ENCODE data around the gene SLC25A2. TPM values are rescaled to one million over a fixed set of nuclear protein-coding genes. Genes with fewer than 3 reads are reported as not detected.
A peak's percentile ranks its signal among the peaks of the same experiment; 100 is the strongest.

SLC25A2 gene
- total and polyA plus RNA-seq, 2 of the 13 experiments (the other 11 are each of a cell fraction or from before 2014, with no cell fraction given), result 0.13 TPM; not detected in 1

- ATAC-seq, result peak; percentile 89
- Histone ChIP-seq H3K4me3 (replicated peaks in 1 of 3; ENCODE audit: insufficient read depth in 1 of 3, low read depth in 2 of 3, low read length in 3 of 3) (peak overlapping the region; percentile 32 to 58 (median 54); a peak in 5 of 6 replicates), H3K79me2 (ENCODE audit: insufficient read depth, low read length) (no peaks in the 10 kb centered on the region), H2AFZ (ENCODE audit: low read length) (peak overlapping the region; percentile 91), H3K27me3 (ENCODE audit: control insufficient read depth in 1 of 2, insufficient read depth in 2 of 2, low read length in 2 of 2) (peaks cover 0 to 9% of the 10 kb centered on the region in 2 experiments; a peak in 2 of 5 replicates), H3K4me2 (ENCODE audit: low read depth, low read length) (peak overlapping the region; percentile 71), H3K36me3 (replicated peaks in 1 of 2; ENCODE audit: control insufficient read depth in 1 of 2, insufficient read depth in 2 of 2, low read length in 2 of 2) (no peaks in the 10 kb centered on the region), H4K20me1 (ENCODE audit: insufficient read depth, low read length) (no peaks in the 10 kb centered on the region), H3K4me1 (ENCODE audit: insufficient read depth, low read length) (peaks cover 18% of the 10 kb centered on the region), H3K9me3 (ENCODE audit: low read length) (no peaks in the 10 kb centered on the region; the same call in 1 of the 2 replicates), H3K9ac (ENCODE audit: insufficient read depth, low read depth, low read length) (peak overlapping the region; percentile 54), H3K27ac (ENCODE audit: extremely low read length, insufficient read depth, low read length) (no peak overlapping the region)
- intact Hi-C loops (cut with micrococcal nuclease; ENCODE audit: unreplicated experiment) (loop anchor here (5.0 kb wide), 1 partner anchor 236 kb away; no protein-coding TSS in a partner anchor), in situ Hi-C loops (cut with HindIII; ENCODE audit: extremely low pct_ligation_motif_present, low pct_unique_long_range_greater_than_20kb) (no loop called here)
- peak; percentile 58 for DNase-seq (ENCODE audit: low spot score)
- CTCF ChIA-PET (ENCODE audit: low intra/inter-chr PET ratio, low total read pairs), result interaction anchor here (1.2 to 1.3 kb wide), 2 partner anchors 198 to 238 kb away, joined by 3 read pairs; no protein-coding TSS in a partner anchor
- BruUV-seq (replicated peaks), result TSS peak; percentile 47
- WGBS (ENCODE audit: low lambda C conversion rate), result 35% methylated on average over 27 of the region's 27 CpGs
- POLR2A ChIA-PET, result no interaction called here
- FAIRE-seq, result peak; percentile 44
- TF ChIP-seq SCMH1 (CRISPR knock-in tag; IDR thresholded peaks at IDR 0.05; ENCODE audit: borderline replicate concordance) (no peak), SAP130 (CRISPR knock-in tag; IDR thresholded peaks at IDR 0.05; ENCODE audit: low read depth) (peak; percentile 32; the same call in 1 of the 2 replicates), CTCF (CRISPR knock-in tag; IDR thresholded peaks at IDR 0.05) (peak; percentile 77), PCBP1 (IDR thresholded peaks at IDR 0.05; ENCODE audit: borderline replicate concordance, low read depth, low read length) (no peak), ZNF329 (CRISPR knock-in tag; IDR thresholded peaks at IDR 0.05; ENCODE audit: low read depth) (no peak), ZNF296 (CRISPR knock-in tag; conservative IDR thresholded peaks at IDR 0.05) (no peak), POLR2AphosphoS5 (IDR thresholded peaks at IDR 0.05; ENCODE audit: low read depth, low read length) (no peak; the same call in 1 of the 2 replicates), FOXO1 (CRISPR knock-in tag; IDR thresholded peaks at IDR 0.05) (no peak), ZNF121 (CRISPR knock-in tag; IDR thresholded peaks at IDR 0.05) (no peak), ZNF766 (CRISPR knock-in tag; IDR thresholded peaks at IDR 0.05; ENCODE audit: borderline replicate concordance) (no peak), CCDC6 (CRISPR knock-in tag; IDR thresholded peaks at IDR 0.05) (no peak), ZNF501 (CRISPR knock-in tag; IDR thresholded peaks at IDR 0.05) (0 out of 2 replicates have a peak, but pooled peaks have one; percentile 39), ZFP1 (CRISPR knock-in tag; IDR thresholded peaks at IDR 0.05) (no peak), ZNF7 (CRISPR knock-in tag; IDR thresholded peaks at IDR 0.05) (no peak), MAFF (IDR thresholded peaks at IDR 0.05; ENCODE audit: low read depth, low read length) (peak; percentile 35; the same call in 1 of the 2 replicates), DPF2 (CRISPR knock-in tag; IDR thresholded peaks at IDR 0.05; ENCODE audit: borderline replicate concordance, low read depth) (no peak), KLF16 (CRISPR knock-in tag; IDR thresholded peaks at IDR 0.05) (no peak), ZSCAN12 (CRISPR knock-in tag; IDR thresholded peaks at IDR 0.05) (no peak), WIZ (CRISPR knock-in tag; IDR thresholded peaks at IDR 0.05) (no peak), ASH2L (IDR thresholded peaks at IDR 0.05; ENCODE audit: insufficient read length, low read depth, low read length) (peak; percentile 32), ZNF557 (CRISPR knock-in tag; IDR thresholded peaks at IDR 0.05) (no peak), MAX (IDR thresholded peaks at IDR 0.05) (peak; percentile 39; the same call in 1 of the 2 replicates), RARA (CRISPR knock-in tag; IDR thresholded peaks at IDR 0.05) (no peak), CHD2 (IDR thresholded peaks at IDR 0.05; ENCODE audit: low read depth, low read length) (no peak), U2AF1 (optimal IDR thresholded peaks at IDR 0.05; ENCODE audit: low read depth, low read length) (no peak)
These were observed 22.4 kb upstream of the SLC25A2 start for GRCh38 chr5:141326088-141326854.
